HL-60 (cell line): Measurements from ENCODE around the gene TTYH3.
"Not testable (repeated sequence)": the region's sequence is repeated elsewhere in the genome, so short reads cannot be mapped to it uniquely, and the experiment has no call there.

Experiments used
- DNase-seq, 2 experiments: peaks; one replicate each; pipeline ENCODE4 v3.0.0-alpha.2; 2010 to 2020; ENCODE audit warnings: low read depth in 1 of 2, low spot score in 1 of 2
- H3K27ac ChIP-seq: fragments of 250-450 bp; sonication (Bioruptor Pico); replicated peaks from 2 replicates; pipeline ENCODE4 v1.5.1; 2020; ENCODE audit warnings: mild to moderate bottlenecking, moderate library complexity
- H3K27me3 ChIP-seq: fragments of 250-450 bp; sonication (Bioruptor Pico); 2 replicates; pipeline ENCODE4 v1.5.1; 2021; ENCODE audit warnings: mild to moderate bottlenecking, moderate library complexity; ENCODE audit not compliant: insufficient read depth, poor library complexity, severe bottlenecking
- H3K4me3 ChIP-seq: replicated peaks from 2 replicates; pipeline ENCODE4 v1.5.1; 2011; ENCODE audit warnings: mild to moderate bottlenecking, control low read depth, low read length; ENCODE audit not compliant: insufficient read depth
- CTCF ChIP-seq: IDR thresholded peaks from one replicate; pipeline ENCODE4 v1.5.1; 2011; ENCODE audit warnings: low read length, control low read depth, inconsistent platforms; ENCODE audit not compliant: insufficient read depth
- GABPA ChIP-seq: IDR thresholded peaks from 2 replicates; pipeline ENCODE4 v1.6.1; 2012; ENCODE audit warnings: low read depth
- POLR2AphosphoS5 ChIP-seq: IDR thresholded peaks from 2 replicates; pipeline ENCODE4 v1.6.1; 2012; ENCODE audit warnings: low read depth
- REST ChIP-seq: IDR thresholded peaks from 2 replicates; pipeline ENCODE4 v1.6.1; 2012; ENCODE audit warnings: low read depth; ENCODE audit not compliant: insufficient replicate concordance
- SPI1 ChIP-seq: IDR thresholded peaks from 2 replicates; pipeline ENCODE4 v1.6.1; 2012; ENCODE audit warnings: low read depth, mild to moderate bottlenecking, borderline replicate concordance

TTYH3 gene

GRCh38 chr7:2679135-2680127 is 47.6 kb downstream of the TTYH3 start:
- not testable (repeated sequence) for DNase-seq, H3K27me3 ChIP-seq, H3K4me3 ChIP-seq, H3K27ac ChIP-seq

GRCh38 chr7:2680256-2680655 is 48.5 kb downstream of the TTYH3 start:
- Histone ChIP-seq H3K27me3 (no peaks in the 10 kb centered on the region), H3K27ac (no peak overlapping the region), H3K4me3 (no peak overlapping the region)
- no peak for TF ChIP-seq REST
- TF ChIP-seq POLR2AphosphoS5 = no peak
- no peak for TF ChIP-seq SPI1
- TF ChIP-seq CTCF = no peak
- TF ChIP-seq GABPA = no peak
- no peak for DNase-seq

- Histone ChIP-seq H3K4me3 (no peak overlapping the region), H3K27ac (no peak overlapping the region), H3K27me3 (no peaks in the 10 kb centered on the region)
- DNase-seq = peak; percentile 53 to 68
- no peak for TF ChIP-seq POLR2AphosphoS5
- TF ChIP-seq SPI1 = no peak
Measured at GRCh38 chr7:2680792-2681490, 49.2 kb downstream of the TTYH3 start.

- Histone ChIP-seq H3K4me3 (no peak overlapping the region), H3K27ac (no peak overlapping the region), H3K27me3 (peaks cover 7% of the 10 kb centered on the region)
- DNase-seq = no peak
- TF ChIP-seq POLR2AphosphoS5 (no peak), CTCF (no peak), REST (no peak), GABPA (no peak), SPI1 (no peak)
Measured at GRCh38 chr7:2681929-2682799, 50.4 kb downstream of the TTYH3 start.
